HG02852 (cell line): ENCODE measurements around the gene ZBP1.

ENCODE experiments used
- ATAC-seq: cut with Tn5 transposase; IDR thresholded peaks from one replicate; pipeline ENCODE4 v1.9.1; 2021; ENCODE audit warnings: mild to moderate bottlenecking, moderate library complexity; ENCODE audit not compliant: unreplicated experiment

Gene ZBP1

DNA sequence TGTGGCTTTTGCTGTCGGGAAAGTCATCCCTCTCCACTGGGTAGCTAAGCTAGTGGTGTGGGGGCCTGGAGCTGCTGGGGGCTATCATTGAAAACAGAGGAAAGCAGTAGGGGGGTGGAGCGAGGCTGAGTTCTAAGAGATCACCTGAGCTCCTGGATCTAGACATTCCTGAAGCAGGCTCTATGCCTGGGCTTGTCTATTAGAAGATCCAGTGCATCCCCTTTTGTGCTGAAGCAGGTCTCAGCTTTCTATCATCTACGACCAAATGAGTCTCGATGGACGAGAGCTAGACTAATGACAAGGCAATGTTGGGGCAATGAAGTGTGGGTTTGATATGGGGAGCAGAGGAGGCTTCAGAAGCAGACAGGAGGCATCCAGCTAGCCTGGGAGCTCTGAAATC is 18.5 kb downstream of the ZBP1 start:
- ATAC-seq, result no peak

DNA sequence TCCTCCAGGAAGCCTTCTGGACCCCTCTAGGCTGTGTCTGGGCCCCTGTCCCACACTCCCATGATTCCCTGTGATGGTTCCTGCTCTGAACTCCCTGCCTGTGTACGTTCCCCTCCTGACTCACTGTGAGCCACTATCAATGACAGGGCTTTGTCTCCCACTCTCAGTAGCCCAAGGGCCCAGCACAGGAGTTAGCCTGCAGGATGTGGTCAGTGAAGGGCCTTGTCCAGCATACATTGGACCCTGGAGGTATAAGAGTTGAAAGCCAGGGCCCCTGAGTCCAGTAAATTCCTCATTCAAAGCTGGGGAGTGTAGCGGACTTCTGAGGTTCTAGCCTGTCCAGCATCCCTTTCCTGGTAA is 19.0 kb downstream of the ZBP1 start:
- no peak for ATAC-seq

DNA sequence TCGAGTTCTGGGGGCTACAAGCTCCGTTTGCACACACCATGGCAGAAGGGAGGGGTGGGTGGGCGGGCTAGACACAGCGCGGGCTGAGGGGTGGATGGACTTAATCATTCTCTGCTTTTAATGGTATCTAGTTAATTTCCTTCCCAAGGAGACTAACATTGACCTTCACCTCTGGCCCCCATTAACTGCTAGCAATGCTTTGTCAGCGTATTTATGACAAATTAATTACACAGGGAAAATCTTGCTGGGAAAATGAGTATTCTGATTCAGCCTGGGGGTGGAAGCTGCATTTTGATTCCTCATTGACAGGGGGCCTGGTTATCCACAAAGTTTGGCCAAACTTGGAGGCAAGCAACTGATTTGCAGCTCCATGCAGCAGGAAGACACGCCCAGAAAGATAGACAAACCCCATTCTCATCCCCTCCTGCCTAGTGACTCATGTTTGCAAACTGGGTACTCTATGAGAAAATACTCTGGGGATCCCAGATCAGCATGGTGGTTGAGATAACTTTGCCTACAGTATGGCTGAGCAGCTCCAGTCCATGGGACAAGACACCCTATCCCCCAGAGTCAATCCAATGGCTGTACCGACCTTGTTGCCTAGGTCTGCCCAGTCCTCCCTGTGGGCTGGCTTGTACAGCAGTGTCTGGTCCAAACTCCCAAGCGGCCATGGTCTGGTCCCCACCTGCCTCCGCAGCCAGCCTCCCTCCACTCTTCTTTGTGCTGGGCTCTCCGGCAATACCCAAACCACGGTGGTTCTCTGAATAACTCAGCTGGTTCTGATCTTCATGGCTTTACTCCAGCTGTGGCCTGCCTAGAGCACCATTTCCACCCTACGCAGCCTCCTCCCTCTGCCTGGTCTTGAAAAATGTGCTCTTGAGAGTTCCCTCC is 19.7 kb downstream of the ZBP1 start:
- no peak for ATAC-seq

DNA sequence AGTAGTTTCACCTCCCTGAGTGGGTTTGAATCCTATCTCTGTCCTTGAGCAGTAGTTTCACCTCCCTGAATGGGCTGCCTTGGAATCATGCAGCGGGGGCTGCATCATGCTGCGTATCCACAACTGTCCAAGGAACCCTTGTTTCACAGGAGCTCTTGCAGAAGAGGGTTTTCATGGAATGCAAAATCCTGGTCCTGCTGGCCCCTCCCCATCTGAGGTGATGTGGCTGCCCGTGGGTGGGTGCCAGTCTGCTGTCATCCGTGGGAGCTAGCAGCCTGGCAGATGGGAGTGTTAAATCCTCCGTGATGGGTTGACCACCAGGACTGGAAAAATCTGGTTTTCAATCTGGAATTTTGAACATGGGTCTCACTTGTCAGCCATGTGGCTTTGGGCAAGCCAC is 21.7 kb downstream of the ZBP1 start:
- ATAC-seq, result no peak

DNA sequence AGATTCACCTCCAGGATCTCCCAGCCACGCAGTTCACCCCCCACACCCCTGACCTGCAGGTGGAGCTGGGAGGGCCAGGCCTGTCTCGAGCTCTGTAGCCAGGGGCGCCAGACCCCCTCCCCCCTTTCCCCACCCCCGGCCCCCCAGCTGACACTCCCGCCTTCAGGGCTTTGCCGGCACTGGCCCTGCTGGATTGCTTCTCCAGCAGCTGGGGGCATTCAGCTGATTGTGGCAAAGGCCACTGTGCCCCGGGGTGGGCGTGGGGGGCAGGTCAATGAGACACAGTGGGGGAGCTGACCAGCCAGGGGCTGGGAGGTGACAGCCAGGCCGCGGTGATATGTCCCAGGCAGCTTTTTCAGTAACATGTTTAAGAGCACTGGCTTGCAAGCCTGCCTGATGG is 22.2 kb downstream of the ZBP1 start:
- ATAC-seq, result no peak

DNA sequence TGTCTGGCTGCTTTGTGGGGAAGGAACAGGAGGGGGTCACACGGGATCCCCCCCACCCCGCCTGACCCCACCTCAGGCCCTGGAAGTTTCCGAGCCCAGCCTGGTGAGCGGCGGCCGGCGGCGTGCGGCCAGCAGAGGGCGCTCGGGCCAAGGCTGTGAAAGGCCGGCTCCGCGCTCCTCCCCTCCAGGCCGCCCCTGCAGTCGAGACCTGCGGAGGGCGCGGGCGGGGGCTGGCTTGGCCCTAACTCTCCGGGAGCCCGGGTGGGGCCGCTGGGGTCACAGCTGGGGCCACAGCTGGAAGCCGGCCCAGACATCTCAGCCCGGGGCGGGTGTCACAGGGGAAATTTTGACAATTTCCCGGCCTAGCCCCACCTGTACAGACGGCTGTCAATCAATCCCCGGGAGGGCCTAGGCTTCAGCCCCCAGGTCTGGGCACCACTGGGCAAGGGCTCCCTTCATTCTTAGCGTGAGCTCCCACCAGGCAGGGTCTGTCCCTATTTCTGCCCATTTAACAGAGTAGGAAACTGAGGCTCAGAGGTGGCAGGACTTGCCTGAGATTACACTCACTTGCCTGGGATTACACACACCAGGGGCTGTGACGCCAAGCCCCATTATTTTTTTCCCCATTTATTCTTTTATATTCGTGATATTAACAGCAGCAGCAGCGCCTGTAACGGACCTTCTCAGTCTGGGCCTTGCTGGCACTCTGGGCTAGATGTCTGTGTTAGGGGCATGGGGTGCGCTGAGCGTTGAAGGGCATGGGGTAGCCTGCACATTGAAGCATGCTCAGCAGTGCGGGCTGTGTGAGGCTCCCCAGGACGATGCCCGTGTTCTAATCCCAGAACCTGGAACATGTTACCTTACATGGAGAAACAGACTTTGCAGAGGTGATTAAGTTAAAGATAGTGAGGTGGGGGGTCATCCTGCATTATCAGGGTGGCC is 23.0 kb downstream of the ZBP1 start:
- peak; percentile 42 for ATAC-seq

DNA sequence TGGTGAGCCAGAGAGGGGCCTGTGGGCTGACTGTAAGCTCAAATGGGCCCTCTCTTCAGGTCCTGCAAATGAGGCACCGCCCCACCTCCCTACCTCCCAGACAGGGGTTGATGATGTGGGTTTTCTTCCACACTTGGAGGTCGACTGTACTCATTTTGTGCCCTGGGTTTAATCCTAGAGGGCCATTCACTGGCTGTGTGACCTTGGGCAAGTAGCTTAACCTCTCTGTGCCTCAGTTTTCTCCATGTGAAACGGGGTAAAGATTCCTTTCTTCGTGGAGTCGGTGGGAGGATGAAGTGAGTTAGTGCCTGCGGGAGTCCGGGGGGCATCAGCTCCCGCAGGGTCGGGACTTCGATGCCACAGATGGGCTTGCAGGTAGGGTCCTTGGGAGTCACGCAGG is 23.9 kb downstream of the ZBP1 start:
- no peak for ATAC-seq

DNA sequence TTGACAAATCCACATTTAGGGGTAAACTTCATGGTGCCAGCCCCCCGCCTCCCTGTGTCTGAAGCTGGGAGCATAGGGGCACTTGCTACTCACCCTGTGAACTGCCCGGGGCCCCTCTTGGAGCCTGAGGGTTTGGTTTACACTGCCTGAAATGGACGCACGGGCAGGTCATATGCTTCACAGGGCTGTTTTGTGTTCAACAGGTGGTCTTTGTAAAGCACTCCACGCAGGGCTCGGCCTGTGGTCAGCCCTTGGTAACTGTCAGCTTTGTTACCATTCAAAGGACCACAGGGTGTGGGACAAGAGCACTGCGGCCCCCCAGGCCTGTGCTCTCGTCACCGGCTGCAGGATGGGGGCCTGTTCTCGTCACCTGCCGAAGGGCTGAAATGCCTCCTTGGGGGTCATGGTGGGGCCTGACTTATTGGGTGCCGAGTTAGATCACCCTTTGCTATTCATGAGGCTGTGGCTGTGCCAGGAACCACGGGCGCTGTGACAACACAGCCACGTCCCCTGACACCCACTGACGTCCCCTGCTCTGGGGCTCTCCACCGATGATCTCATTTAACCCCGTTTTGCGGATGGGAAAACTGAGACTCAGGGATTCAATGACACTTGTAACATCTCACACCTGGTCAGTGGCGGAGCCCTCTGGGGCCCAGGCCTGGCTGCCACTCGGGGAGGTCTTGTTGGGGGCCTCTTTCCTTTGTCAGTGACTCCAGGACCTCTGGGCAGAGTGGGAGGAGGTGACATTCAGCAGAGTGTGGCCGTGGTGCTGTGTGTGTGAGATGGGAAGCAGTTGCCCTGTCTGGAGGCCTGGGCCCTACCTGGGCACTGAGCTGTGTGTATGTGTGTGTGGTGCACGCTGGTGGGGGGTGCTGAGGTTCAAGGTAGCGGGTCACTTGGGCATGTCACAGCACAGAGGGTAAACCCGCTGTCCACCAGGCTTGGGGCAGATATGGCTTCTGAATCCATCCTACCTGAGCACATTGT is 24.9 kb downstream of the ZBP1 start:
- no peak for ATAC-seq

DNA sequence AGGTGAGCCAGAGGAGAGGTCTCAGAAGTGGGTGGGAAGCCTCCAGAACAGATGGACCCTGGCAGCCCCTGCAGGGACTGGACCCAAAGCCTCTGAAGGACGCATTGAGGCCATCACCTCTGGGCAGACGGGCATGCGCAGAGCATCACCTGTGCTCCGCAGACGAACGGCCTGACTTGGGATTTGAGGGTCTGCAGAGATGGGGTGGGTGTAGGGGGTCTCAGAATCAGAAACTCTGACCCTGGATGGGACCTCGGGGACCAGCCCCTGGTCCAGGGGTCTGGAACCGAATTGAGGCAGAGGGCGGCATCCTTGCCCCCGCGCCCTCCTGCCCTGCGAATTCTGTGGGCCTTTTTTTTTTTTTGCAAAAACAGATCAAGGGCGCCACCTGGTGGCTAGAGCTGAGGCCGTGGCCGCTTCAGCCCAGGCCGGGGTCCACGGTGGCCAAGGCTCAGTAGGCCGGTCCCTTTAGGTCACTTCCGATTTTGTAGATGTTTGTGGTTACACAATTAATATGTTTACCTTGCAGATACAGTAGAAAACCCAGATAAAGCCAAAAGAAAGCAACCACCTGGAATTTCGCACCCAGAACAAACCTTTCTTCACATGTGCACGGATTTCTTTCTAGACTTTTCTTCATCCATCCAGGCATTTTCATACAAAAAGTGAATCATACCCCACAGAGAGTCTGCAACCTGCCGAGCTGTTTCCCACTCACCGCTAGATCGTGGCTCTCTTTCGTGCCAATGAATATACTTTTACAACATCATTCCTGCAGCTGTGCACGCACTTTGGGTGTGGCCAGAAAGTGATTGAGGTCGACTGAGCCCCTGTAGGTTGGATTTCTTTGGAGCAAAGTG is 25.9 kb downstream of the ZBP1 start:
- no peak for ATAC-seq

DNA sequence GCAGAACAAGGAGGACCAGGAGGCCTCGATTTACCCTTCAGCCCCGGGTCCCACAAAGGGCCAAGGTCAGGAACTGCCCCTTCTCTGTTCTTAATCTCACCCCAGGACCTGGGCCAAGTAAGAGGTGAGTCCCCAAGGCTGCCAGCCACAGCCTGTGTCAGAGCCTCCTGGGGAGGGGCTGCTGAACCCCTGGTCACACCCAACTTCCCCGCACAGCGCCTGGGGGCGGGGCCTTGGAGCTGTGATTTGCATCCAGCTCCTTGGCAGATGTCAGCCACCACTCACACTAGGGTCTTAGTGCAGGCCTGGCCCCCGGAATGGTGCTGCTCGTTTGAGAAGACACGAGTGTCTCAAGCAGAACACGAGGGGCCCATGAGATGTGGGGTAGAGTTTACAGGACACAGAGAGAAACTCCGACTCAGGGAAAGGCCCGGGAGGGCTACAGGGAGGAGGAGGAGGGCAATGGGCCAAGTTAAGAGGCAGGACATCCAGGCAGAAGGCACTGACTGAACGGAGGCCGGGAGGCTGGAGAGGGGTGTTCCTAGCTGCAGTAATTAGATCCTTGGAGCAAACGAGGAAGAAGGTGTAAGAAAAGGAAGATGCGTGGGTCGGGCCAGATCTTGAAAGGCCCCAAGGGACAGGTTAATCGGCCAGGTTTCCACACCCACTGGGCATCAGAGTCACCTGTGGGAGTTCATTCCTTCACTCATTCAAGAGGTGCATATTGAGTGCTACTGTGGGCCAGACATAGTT is 26.9 kb downstream of the ZBP1 start:
- no peak for ATAC-seq

DNA sequence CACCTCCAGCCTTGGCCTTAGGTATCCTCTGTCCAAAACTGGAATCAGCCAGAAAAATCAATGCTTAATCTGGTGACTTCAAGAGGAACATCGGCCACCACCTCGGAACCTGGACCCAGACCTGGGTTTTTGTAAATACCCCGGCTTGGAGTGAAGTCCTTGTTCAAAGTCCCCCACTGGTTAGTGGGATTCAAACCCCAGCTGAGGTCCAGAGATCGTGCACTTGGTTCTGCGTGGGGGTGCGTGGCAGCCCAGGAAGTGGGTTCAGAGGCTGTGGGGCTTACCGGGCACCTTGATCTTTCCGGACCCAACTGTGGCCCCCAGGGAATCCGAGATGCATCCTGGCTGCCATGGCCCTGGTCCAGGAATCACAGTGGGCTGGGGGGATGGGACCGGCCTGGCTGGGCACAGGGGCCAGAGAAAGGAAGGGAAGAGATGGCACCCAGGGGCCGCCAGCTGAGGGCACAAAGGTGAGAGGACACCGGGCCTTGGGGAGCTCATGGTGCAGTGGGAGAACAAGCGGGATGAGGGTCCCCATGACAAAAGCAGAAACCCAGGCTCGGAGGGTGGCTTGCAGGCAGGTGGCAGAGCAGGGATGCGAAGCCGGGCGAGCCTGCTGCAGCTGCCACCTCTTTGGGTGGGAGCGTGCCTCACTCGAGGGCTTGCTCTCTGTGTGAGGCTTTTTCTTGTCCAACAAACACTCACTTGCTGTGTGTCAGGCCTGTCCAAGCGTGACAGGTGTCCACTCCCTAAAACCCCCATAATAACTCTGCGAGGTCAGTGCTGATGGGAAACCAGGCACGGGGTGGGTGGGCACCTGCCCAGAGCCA is 27.7 kb downstream of the ZBP1 start:
- ATAC-seq, result no peak

DNA sequence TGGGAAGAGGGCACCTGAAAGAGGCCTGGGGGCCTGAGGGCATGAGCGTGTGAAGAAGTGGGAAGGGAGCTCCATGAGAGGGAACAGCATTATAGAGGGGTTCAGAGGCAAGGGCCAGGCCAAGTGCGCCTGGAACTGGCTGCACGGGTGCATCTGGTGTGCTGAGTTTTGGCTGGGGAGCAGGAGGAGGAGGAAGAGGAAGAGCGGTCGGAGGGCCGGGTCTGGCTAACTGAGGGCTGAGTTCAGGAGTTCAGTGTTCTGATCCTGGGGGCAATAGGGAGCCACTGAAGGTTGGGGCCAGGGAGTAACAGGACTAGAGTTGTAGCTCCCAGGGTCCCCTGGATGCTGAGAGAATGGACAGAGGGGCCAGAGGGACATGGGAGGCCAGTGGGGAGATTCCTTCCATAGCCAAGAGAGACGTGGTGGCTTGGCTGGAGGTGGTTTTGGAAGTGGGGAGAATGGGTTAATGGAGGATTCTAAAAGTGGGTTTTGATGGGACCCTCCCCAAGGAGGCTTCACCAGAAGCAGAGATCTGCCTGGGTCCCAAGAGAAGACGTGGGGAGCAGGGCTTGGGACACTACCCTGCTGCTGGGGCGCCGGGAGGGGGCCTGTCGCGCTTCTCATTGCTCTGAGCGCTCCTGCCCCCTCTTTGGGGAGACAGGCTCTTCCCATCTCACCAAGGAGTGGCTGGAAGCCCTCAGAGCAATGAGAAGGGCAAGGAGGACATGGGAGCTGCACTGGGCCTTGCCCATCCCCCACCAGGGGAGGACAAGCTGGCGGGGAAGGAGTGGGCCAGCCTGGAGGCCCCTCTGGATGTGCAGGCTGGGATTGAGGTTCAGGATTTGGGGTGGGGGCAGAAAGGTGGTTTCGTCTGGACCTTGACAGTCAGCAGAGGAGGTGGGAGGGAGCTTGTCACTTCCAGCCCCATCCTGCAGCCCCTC is 28.7 kb downstream of the ZBP1 start:
- no peak for ATAC-seq

DNA sequence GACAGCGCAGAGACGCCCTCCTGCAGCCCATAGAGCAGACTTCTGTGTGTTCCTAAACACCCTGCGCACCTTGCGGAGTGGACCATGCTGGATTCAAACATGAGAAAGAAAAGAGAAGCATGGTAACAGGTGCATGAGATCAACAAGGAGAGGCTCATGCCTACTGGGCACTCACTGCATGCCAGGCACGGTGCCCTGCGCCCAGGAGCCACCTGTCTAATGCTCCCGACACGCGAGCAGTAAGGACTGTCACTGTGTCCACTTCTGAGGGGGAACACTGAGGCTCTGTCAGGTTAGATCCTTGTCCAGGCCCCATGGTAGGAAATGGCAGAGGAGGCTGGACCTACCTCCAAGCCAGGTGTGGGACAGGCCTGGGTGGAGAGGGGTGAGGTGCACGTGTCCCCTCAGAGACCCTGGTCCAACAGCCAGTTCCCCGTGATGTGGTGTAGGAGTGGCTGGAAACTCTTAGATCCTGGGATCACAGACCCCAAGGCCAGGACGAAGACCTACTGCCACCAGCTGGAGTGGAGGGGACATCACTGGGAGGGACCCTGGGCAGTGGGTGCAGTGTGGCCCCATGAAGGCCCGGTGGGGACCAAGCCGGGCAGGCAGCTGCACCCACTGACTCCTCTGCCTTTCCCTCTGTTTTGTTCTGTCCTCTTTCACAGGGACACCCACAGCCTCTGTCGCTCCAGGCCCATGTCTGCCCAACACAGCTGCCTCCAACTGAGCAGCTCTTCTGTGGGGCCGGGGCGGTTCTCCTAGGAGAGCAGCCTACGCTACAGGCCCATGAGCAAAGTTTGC is 29.5 kb downstream of the ZBP1 start:
- ATAC-seq, result no peak

DNA sequence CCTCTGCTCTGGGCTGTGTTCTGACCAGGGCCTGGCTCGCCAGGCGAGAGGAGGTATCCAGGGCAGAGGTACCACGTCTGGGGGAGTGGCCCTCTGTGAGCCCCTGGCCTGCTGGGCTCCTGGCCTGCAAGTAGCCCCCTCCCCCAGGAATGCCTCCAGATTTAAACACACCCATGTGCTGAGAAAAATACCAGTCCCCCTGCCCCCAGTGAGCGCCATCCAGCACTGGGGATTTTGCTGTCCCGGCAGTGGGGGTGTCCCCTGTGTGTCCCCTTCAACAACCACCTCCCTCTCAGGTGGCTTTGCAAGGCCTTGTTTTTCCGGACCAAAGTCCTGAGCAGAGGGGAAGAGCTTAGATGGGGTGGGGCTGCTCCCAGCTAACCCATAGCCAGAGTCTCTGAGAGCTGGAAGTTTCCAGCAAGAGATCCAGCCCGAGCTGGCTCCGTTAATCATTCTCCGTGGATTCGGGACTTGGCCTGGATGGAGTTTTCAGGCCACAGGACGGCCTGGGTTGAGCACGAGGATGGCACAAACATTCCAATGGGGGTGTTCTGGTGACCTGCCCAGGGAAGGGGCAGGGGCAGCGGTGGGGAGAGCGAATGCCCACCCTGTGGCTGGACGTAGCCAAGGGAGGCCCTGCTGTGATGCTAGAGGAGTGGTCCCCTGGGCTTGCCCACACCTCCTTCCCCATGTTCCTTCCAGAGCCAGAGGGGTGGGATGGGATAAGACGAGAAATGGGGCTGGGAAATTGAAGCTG is 30.3 kb downstream of the ZBP1 start:
- ATAC-seq, result no peak

DNA sequence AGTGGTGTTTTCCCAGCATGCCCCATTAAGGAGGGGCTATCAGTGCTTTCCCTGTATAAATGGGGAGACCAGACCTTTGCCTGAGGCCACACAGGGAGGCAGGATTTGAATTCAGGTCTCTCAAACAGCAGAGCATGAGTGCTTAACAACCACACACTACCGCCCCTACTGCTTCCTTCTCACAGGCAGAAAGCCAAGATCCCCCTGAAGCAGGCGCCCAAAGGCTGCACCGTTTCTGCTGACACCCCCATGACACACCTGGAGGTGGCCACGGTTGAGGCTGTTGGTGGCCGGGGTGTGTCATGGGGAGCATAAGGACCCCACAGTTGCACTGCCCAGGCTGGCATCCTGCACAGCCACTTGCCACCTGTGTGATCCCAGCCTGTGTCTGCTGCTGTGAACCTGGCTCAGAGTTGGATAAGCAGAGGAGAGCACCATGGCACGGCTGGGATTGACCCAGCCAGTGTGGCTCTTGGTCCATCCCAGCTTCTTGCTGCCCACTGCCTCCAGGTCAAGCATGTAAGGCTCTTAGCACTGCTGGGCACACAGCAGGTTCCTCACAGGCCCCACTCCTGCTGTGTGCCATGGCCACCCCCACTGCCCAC is 31.0 kb downstream of the ZBP1 start:
- ATAC-seq, result no peak
